ENCODE data around the gene ASB9. TPM values are rescaled to one million over a fixed set of nuclear protein-coding genes. Genes with fewer than 3 reads are reported as not detected.

The ASB9 gene
- total RNA-seq: 10 to 100 TPM in 2 of 4 donors, 1 to 10 TPM in 2; 3.2 to 13.8 (median 7.6) TPM

DNA sequence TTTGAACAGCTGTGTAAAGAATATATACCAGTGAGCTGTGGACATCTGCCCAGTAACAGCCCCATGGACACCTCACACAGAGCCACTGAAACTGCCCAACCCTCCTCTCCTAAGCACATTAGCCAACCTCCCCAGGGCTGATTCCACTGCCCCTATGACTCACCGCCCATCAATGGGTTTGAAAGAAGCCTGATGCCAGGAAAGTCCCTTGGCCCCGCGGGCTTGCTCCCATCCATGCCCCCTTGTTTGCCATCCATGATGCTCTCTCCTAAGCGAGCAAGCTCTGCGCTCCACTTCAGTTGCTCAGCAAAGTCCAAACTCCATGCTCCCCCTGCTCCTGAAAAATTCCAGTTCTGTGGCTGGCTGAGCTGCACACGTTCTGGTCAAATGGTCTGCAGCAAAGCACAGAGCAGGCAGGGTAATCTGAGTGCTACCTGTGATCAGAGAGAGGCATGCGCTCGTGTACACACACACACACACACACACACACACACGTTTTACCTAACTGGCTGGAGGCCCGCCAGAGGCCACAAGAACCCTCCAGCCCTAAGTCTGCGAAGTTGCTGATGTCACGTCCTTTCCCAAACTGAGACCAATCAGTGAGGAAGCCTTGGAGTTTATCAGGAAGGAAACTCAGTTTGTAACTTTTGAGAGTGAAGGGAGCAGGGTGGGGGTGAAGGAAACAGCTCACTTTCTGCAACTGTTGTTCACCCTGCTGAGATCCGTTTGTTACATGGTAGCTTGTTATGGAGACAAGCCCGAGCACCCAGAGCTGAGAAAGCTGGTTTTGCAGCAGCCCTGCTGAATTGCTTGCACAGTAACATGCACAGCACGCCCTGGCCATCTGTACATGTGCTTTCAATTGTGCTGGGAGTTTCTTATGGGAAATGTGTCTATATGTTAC, at the start of gene ASB9:
TSS of gene ASB9 (minus strand) at position 466 of the 904 bp plus-strand sequence. CDS start at position 257, 209 bp downstream.
- Histone ChIP-seq H3K27ac (no peak within 1 kb of the TSS), H3K9me3 (no peaks in the 10 kb centered on the region), H3K4me3 (no peak within 1 kb of the TSS), H3K27me3 (no peaks in the 10 kb centered on the region), H3K4me1 (no peaks in the 10 kb centered on the region), H3K36me3 (no peaks in the 10 kb centered on the region)
- DNase-seq: peak in 1 of 2 donors; percentile 26
- intact Hi-C loops (cut with DNase I; ENCODE audit: low total_unique reads): no loop called here
- TF ChIP-seq, protein P1, sequence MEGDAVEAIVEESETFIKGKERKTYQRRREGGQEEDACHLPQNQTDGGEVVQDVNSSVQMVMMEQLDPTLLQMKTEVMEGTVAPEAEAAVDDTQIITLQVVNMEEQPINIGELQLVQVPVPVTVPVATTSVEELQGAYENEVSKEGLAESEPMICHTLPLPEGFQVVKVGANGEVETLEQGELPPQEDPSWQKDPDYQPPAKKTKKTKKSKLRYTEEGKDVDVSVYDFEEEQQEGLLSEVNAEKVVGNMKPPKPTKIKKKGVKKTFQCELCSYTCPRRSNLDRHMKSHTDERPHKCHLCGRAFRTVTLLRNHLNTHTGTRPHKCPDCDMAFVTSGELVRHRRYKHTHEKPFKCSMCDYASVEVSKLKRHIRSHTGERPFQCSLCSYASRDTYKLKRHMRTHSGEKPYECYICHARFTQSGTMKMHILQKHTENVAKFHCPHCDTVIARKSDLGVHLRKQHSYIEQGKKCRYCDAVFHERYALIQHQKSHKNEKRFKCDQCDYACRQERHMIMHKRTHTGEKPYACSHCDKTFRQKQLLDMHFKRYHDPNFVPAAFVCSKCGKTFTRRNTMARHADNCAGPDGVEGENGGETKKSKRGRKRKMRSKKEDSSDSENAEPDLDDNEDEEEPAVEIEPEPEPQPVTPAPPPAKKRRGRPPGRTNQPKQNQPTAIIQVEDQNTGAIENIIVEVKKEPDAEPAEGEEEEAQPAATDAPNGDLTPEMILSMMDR (IDR thresholded peaks at IDR 0.05): no peak
- TF ChIP-seq POLR2A (IDR thresholded peaks at IDR 0.05): no peak

DNA sequence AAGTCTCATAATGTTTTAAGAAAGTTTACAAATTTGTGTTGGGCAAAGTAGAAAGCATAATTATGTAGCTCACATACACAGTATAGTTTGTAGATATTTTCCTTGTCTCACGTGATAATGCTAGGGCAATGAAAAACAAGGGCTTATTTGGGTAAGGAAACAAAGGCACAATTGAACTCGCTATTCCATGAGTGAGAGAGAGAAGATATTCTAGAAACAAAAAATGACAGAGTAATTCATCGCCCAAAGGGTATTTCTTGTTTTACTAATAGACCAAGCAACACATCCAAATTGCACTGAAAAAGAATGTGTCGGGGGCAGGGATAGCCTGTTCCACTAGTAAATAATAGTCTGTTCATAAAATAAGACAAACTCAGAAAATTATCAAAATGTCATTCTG, 49.2 kb upstream of the ASB9 start:
- Histone ChIP-seq H3K27me3 (no peaks in the 10 kb centered on the region), H3K36me3 (no peaks in the 10 kb centered on the region), H3K9me3 (no peaks in the 10 kb centered on the region), H3K27ac (no peak overlapping the region), H3K4me3 (no peak overlapping the region), H3K4me1 (no peaks in the 10 kb centered on the region)
- intact Hi-C loops (cut with DNase I; ENCODE audit: low total_unique reads): no loop called here
- DNase-seq: no peak
- TF ChIP-seq, protein P1 (IDR thresholded peaks at IDR 0.05): no peak
- no peak for TF ChIP-seq POLR2A (IDR thresholded peaks at IDR 0.05)

DNA sequence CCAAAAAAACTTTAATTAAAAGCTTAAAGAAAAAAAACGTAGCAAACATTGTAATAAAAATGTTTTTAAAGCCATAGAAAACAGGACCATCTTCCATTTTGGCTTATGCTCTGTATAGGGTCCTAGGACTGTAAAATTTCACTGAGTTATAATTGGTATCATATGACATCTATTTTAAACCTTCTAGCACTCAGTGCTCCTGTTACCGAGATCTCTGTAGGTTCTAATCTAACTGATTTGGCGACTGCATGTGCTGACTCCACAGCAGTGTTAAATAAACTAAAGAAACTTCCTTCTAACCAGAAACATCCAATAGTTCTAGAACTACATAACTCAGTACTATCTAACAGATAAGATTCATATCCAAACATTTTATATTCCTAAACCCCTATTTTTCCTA, 45.6 kb upstream of the ASB9 start, which contains the start of gene ASB11:
TSS of gene ASB11 (minus strand) at position 132 of the 400 bp plus-strand sequence. CDS start at position 97, 35 bp downstream.
- intact Hi-C loops (cut with DNase I; ENCODE audit: low total_unique reads): no loop called here
- TF ChIP-seq, protein P1 (IDR thresholded peaks at IDR 0.05): no peak
- no peak for TF ChIP-seq POLR2A (IDR thresholded peaks at IDR 0.05)
- Histone ChIP-seq H3K36me3 (no peaks in the 10 kb centered on the region), H3K9me3 (no peaks in the 10 kb centered on the region), H3K27me3 (no peaks in the 10 kb centered on the region), H3K4me3 (no peak within 1 kb of the TSS), H3K4me1 (no peaks in the 10 kb centered on the region), H3K27ac (no peak within 1 kb of the TSS)
- no peak for DNase-seq

- H3K36me3 ChIP-seq: no peaks in the 10 kb centered on the region
- intact Hi-C loops (cut with DNase I; ENCODE audit: low total_unique reads): no loop called here
- no peak overlapping the region for H3K27ac ChIP-seq
- no peak for TF ChIP-seq POLR2A (IDR thresholded peaks at IDR 0.05)
- TF ChIP-seq, protein P1 (IDR thresholded peaks at IDR 0.05): no peak
- H3K4me1 ChIP-seq: no peaks in the 10 kb centered on the region
- H3K9me3 ChIP-seq: no peaks in the 10 kb centered on the region
- H3K27me3 ChIP-seq: no peaks in the 10 kb centered on the region
- H3K4me3 ChIP-seq: no peak overlapping the region
- no peak for DNase-seq
These were observed 44.6 kb upstream of the ASB9 start for GRCh38 chrX:15314472-15314871.

DNA sequence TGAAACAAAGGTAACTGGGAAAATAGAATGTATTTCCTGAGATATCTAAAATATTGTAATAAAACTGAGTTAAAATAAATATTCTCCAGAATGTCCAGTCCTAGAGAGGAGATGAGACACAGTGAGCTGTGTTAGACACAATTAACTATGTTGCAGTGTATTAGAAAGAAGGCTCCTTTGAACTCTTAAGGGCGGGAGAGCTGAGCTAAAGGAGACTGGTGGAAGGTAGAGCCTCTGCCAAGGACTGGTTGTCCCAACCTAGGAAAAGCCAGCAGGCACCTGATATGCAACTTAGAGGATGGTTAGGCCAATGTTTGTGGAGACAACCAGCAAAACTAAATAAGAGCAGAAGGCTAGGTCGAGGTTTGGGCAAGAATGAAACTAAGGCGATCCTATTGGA, 41.2 kb upstream of the ASB9 start:
- Histone ChIP-seq H3K27ac (no peak overlapping the region), H3K27me3 (no peaks in the 10 kb centered on the region), H3K36me3 (no peaks in the 10 kb centered on the region), H3K9me3 (no peaks in the 10 kb centered on the region), H3K4me1 (no peaks in the 10 kb centered on the region), H3K4me3 (no peak overlapping the region)
- intact Hi-C loops (cut with DNase I; ENCODE audit: low total_unique reads): no loop called here
- TF ChIP-seq POLR2A (IDR thresholded peaks at IDR 0.05): no peak
- TF ChIP-seq, protein P1 (IDR thresholded peaks at IDR 0.05): no peak
- DNase-seq: no peak
